Aorta (tissue), 5 donors: ENCODE measurements around the gene IL3RA. TPM values are rescaled to one million over a fixed set of nuclear protein-coding genes. Genes with fewer than 3 reads are reported as not detected.
"Not testable (repeated sequence)": the region's sequence is repeated elsewhere in the genome, so short reads cannot be mapped to it uniquely, and the experiment has no call there.

ENCODE experiments used
- ATAC-seq: fragments of 200-7000 bp; cut with Tn5 transposase; one replicate; pipeline ENCODE4 v1.9.1; 2022; ENCODE audit warnings: moderate library complexity; ENCODE audit not compliant: low FRiP score
- DNase-seq, 2 donors: peaks; one replicate each; pipeline ENCODE4 v3.0.0-alpha.2; 2020
- H3K27ac ChIP-seq, 2 donors: one replicate each; pipeline ENCODE4 v1.5.1; 2013; ENCODE audit warnings: low read length in 2 of 2, mild to moderate bottlenecking in 2 of 2, moderate library complexity in 2 of 2, control low read depth in 1 of 2, inconsistent platforms in 1 of 2, low read depth in 1 of 2
- H3K27me3 ChIP-seq, 2 donors: one replicate each; pipeline ENCODE4 v1.6.1; 2013; ENCODE audit warnings: control low read depth in 1 of 2, low read length in 1 of 2, mild to moderate bottlenecking in 1 of 2, moderate library complexity in 1 of 2; ENCODE audit not compliant: insufficient read depth in 2 of 2, control insufficient read depth in 1 of 2
- H3K36me3 ChIP-seq, 2 donors: one replicate each; pipeline ENCODE4 v1.6.1; 2013; ENCODE audit warnings: control low read depth in 1 of 2, low read length in 1 of 2, mild to moderate bottlenecking in 1 of 2; ENCODE audit not compliant: insufficient read depth in 2 of 2, control insufficient read depth in 1 of 2
- H3K4me1 ChIP-seq, 2 donors: one replicate each; pipeline ENCODE4 v1.6.1; 2013; ENCODE audit warnings: low read length in 2 of 2, control low read depth in 1 of 2, mild to moderate bottlenecking in 1 of 2, moderate library complexity in 1 of 2; ENCODE audit not compliant: insufficient read depth in 2 of 2, control insufficient read depth in 1 of 2
- H3K4me3 ChIP-seq, 2 donors: one replicate each; pipeline ENCODE4 v1.5.1; 2013; ENCODE audit warnings: low read length in 2 of 2, control low read depth in 1 of 2, mild to moderate bottlenecking in 1 of 2
- H3K9me3 ChIP-seq: one replicate; pipeline ENCODE4 v1.6.1; 2013; ENCODE audit warnings: mild to moderate bottlenecking, low read length; ENCODE audit not compliant: control insufficient read depth
- WGBS, 2 donors: extraction: QIAGEN DNeasy Blood & Tissue Kit; methylation state at CpG; one replicate each; pipeline ENCODE4 v1.1.7; 2013; 5-methylcytosine and 5-hydroxymethylcytosine counted together
- intact Hi-C, 2 donors: fragments of 100-400 bp; cut with DNase I; formaldehyde crosslinking; loops; one replicate each; pipeline versions ENCODE4 v1.14.2 to v1.15.0; 2022
- polyA plus RNA-seq, 2 donors: library from polyadenylated mRNA; stranded (reverse); fragments of 200-250 nt; gene quantifications; one replicate each; pipeline ENCODE4 v1.2.3, GENCODE V29; 2013
- total RNA-seq, 2 donors: library from RNA; stranded (reverse); fragmentation: NEBNext Ultra II Directional; extraction: Animal tissue kit (Norgen Biotek cat#: 25700); gene quantifications; one replicate each; pipeline ENCODE4 v1.2.1, GENCODE V29; 2021
- donor health status: healthy with polysubstance abuse.
- donor health status: Bipolar disorder and iron deficiency.
- donor health status: DM: no; HTN: no; CAD: no.
- donor health status: DM: no; HTN: no; CAD: no.
- donor health status: DM: yes; HTN: yes; CAD: no.

IL3RA gene
- total and polyA plus RNA-seq, 4 donors = 0.95 to 21.9 (median 6.3) TPM; not detected in 1

- WGBS, 2 donors = 96 to 97% methylated on average over 15 of the region's 15 CpGs
- H3K9me3 ChIP-seq, H3K4me1 ChIP-seq, H3K27ac ChIP-seq, H3K4me3 ChIP-seq, H3K36me3 ChIP-seq, intact Hi-C loops, ATAC-seq, H3K27me3 ChIP-seq: not testable (repeated sequence)
- peak in 1 of 2 donors; percentile 52 for DNase-seq
Measured at GRCh38 chrX:1349606-1350005, 13.0 kb downstream of the IL3RA start.

GRCh38 chrX:1351981-1352714, 15.6 kb downstream of the IL3RA start:
- Histone ChIP-seq H3K27me3 (no peaks in the 10 kb centered on the region), H3K9me3 (no peaks in the 10 kb centered on the region), H3K27ac (no peak overlapping the region), H3K36me3 (no peaks in the 10 kb centered on the region), H3K4me1 (no peaks in the 10 kb centered on the region), H3K4me3 (no peak overlapping the region)
- ATAC-seq (peak; percentile 50), DNase-seq (peak in 1 of 2 donors; percentile 70)
- intact Hi-C loops = no loop called here
- WGBS, 2 donors = 92 to 93% methylated on average over 48 to 49 of the region's 49 CpGs

- Histone ChIP-seq H3K27me3 (no peaks in the 10 kb centered on the region), H3K9me3 (peaks cover 3% of the 10 kb centered on the region), H3K36me3 (no peaks in the 10 kb centered on the region), H3K4me3 (no peak overlapping the region), H3K27ac (no peak overlapping the region), H3K4me1 (no peaks in the 10 kb centered on the region)
- ATAC-seq (peak; percentile 29), DNase-seq (peak in 1 of 2 donors; percentile 25)
- 92 to 93% methylated on average over 11 of the region's 11 CpGs for WGBS, 2 donors
- intact Hi-C loops = no loop called here
Measured at GRCh38 chrX:1354036-1355019, 17.7 kb downstream of the IL3RA start.

GRCh38 chrX:1355131-1356046, 18.8 kb downstream of the IL3RA start:
- ATAC-seq (peak; percentile 31), DNase-seq (peak in 1 of 2 donors; percentile 53)
- no peak overlapping the region for H3K4me3 ChIP-seq
- H3K4me1 ChIP-seq = no peaks in the 10 kb centered on the region
- H3K27me3 ChIP-seq = no peaks in the 10 kb centered on the region
- H3K27ac ChIP-seq = no peak overlapping the region
- H3K36me3 ChIP-seq = no peaks in the 10 kb centered on the region
- peaks cover 3% of the 10 kb centered on the region for H3K9me3 ChIP-seq
- intact Hi-C loops = no loop called here
- WGBS, 2 donors = 42 to 49% methylated on average over 9 to 11 of the region's 11 CpGs

GRCh38 chrX:1357993-1358392, 21.4 kb downstream of the IL3RA start:
- H3K36me3 ChIP-seq = no peaks in the 10 kb centered on the region
- no peak overlapping the region for H3K27ac ChIP-seq
- WGBS, 2 donors = 98% methylated on average over 10 of the region's 10 CpGs
- no peaks in the 10 kb centered on the region for H3K27me3 ChIP-seq
- no peak for ATAC-seq
- DNase-seq = peak in 1 of 2 donors; percentile 37
- intact Hi-C loops = no loop called here
- peaks cover 3% of the 10 kb centered on the region for H3K9me3 ChIP-seq
- H3K4me3 ChIP-seq = no peak overlapping the region
- H3K4me1 ChIP-seq = no peaks in the 10 kb centered on the region

- no peaks in the 10 kb centered on the region for H3K27me3 ChIP-seq
- intact Hi-C loops = no loop called here
- no peaks in the 10 kb centered on the region for H3K4me1 ChIP-seq
- ATAC-seq = no peak
- no peak overlapping the region for H3K4me3 ChIP-seq
- H3K9me3 ChIP-seq = peaks cover 3% of the 10 kb centered on the region
- no peaks in the 10 kb centered on the region for H3K36me3 ChIP-seq
- WGBS, 2 donors = 78 to 79% methylated on average over 6 of the region's 6 CpGs
- no peak overlapping the region for H3K27ac ChIP-seq
- peak in 1 of 2 donors; percentile 34 for DNase-seq
Measured at GRCh38 chrX:1358793-1359476, 22.4 kb downstream of the IL3RA start.

- WGBS, 2 donors = 77 to 82% methylated on average over 4 of the region's 4 CpGs
- peaks cover 3% of the 10 kb centered on the region for H3K9me3 ChIP-seq
- H3K27me3 ChIP-seq = no peaks in the 10 kb centered on the region
- intact Hi-C loops = no loop called here
- no peaks in the 10 kb centered on the region for H3K4me1 ChIP-seq
- H3K27ac ChIP-seq = no peak overlapping the region
- ATAC-seq (no peak), DNase-seq (no peak)
- H3K36me3 ChIP-seq = no peaks in the 10 kb centered on the region
- H3K4me3 ChIP-seq = no peak overlapping the region
Measured at GRCh38 chrX:1359477-1359873, 22.9 kb downstream of the IL3RA start.

GRCh38 chrX:1360171-1360570, 23.6 kb downstream of the IL3RA start:
- Histone ChIP-seq H3K9me3 (peaks cover 3% of the 10 kb centered on the region), H3K4me3 (no peak overlapping the region), H3K27ac (no peak overlapping the region), H3K36me3 (no peaks in the 10 kb centered on the region), H3K27me3 (no peaks in the 10 kb centered on the region), H3K4me1 (no peaks in the 10 kb centered on the region)
- intact Hi-C loops = no loop called here
- ATAC-seq (no peak), DNase-seq (no peak)
- 79 to 88% methylated on average over 2 of the region's 2 CpGs for WGBS, 2 donors
